ENCODE measurements around the gene MYH9.
A peak's percentile ranks its signal among the peaks of the same experiment; 100 is the strongest.

DNA sequence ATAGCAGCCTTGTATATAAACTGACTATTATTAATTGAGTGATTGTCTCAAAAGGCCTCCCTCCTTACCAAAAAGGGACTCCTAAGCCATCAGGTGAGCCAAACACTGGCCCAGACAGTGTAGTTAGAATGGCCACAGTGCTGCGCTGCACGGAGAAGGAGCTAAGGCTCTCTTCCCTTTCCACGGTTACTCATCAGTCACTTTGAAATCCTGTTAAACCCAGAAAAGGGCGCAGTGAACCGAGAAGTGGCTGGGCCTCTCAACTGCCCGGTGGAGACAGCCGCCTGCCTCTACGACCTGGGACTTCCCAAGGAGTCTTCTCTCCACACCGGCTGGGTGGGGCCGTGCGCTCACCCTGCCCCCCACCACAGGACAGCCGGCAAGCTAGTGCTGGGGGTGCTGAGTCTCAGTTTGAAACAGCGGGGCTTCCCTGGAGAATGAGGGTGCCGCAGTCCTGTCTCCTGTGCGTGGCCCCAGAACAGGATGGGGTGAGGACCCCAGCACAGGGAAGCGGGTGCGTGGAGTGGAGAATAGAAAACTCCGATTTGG is 1.3 kb downstream of the MYH9 start:
- TF ChIP-seq, protein P1, sequence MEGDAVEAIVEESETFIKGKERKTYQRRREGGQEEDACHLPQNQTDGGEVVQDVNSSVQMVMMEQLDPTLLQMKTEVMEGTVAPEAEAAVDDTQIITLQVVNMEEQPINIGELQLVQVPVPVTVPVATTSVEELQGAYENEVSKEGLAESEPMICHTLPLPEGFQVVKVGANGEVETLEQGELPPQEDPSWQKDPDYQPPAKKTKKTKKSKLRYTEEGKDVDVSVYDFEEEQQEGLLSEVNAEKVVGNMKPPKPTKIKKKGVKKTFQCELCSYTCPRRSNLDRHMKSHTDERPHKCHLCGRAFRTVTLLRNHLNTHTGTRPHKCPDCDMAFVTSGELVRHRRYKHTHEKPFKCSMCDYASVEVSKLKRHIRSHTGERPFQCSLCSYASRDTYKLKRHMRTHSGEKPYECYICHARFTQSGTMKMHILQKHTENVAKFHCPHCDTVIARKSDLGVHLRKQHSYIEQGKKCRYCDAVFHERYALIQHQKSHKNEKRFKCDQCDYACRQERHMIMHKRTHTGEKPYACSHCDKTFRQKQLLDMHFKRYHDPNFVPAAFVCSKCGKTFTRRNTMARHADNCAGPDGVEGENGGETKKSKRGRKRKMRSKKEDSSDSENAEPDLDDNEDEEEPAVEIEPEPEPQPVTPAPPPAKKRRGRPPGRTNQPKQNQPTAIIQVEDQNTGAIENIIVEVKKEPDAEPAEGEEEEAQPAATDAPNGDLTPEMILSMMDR (IDR thresholded peaks at IDR 0.05), result no peak
- TF ChIP-seq POLR2A (IDR thresholded peaks at IDR 0.05; ENCODE audit: low read depth), result peak; percentile 53

Measured in esophagus muscularis mucosa (tissue), 3 donors.